Bone marrow (tissue), 2 donors: ENCODE data around the gene PTP4A1.
"Not testable (repeated sequence)": the region's sequence is repeated elsewhere in the genome, so short reads cannot be mapped to it uniquely, and the experiment has no call there.

Experiments
- DNase-seq, 2 donors: peaks; one replicate each; lab custom pipeline; 2025; lab: John Stamatoyannopoulos, UW

PTP4A1 gene

GRCh38 chr6:63572044-63572746 is at the start of gene PTP4A1, which contains the start of gene LOC128125822:
PTP4A1 (plus strand) TSS chr6:63572480; CDS start chr6:63576881, 4,401 bp downstream.
LOC128125822 (plus strand) TSS chr6:63572480.
- peak; percentile 87 to 93 for DNase-seq

- DNase-seq = not testable (repeated sequence)
Observed at GRCh38 chr6:63522911-63523287, 49.4 kb upstream of the PTP4A1 start.

- DNase-seq = no peak
Observed at GRCh38 chr6:63523630-63524029, 48.6 kb upstream of the PTP4A1 start.

- DNase-seq = no peak
Observed at GRCh38 chr6:63525186-63525878, 46.9 kb upstream of the PTP4A1 start.

GRCh38 chr6:63526931-63527330 is 45.3 kb upstream of the PTP4A1 start:
- DNase-seq = no peak

- DNase-seq = no peak
Observed at GRCh38 chr6:63527658-63528514, 44.4 kb upstream of the PTP4A1 start.

- DNase-seq = no peak
Observed at GRCh38 chr6:63529498-63529897, 42.8 kb upstream of the PTP4A1 start.

GRCh38 chr6:63530182-63530581 is 42.1 kb upstream of the PTP4A1 start:
- no peak for DNase-seq

GRCh38 chr6:63530991-63531390 is 41.3 kb upstream of the PTP4A1 start:
- no peak for DNase-seq

GRCh38 chr6:63533026-63533425 is 39.3 kb upstream of the PTP4A1 start:
- DNase-seq = no peak

GRCh38 chr6:63533952-63534351 is 38.3 kb upstream of the PTP4A1 start:
- DNase-seq = no peak

GRCh38 chr6:63537201-63537958 is 34.9 kb upstream of the PTP4A1 start:
- DNase-seq = no peak

- DNase-seq = no peak
Observed at GRCh38 chr6:63537959-63538300, 34.4 kb upstream of the PTP4A1 start.

GRCh38 chr6:63538550-63538949 is 33.7 kb upstream of the PTP4A1 start:
- no peak for DNase-seq

- no peak for DNase-seq
Observed at GRCh38 chr6:63543001-63543400, 29.3 kb upstream of the PTP4A1 start.

GRCh38 chr6:63543982-63544381 is 28.3 kb upstream of the PTP4A1 start:
- DNase-seq = no peak

GRCh38 chr6:63546236-63546635 is 26.0 kb upstream of the PTP4A1 start:
- no peak for DNase-seq

- no peak for DNase-seq
Observed at GRCh38 chr6:63546697-63547096, 25.6 kb upstream of the PTP4A1 start.

GRCh38 chr6:63549076-63549475 is 23.2 kb upstream of the PTP4A1 start:
- no peak for DNase-seq

GRCh38 chr6:63553208-63553607 is 19.1 kb upstream of the PTP4A1 start:
- DNase-seq = no peak

- DNase-seq = no peak
Observed at GRCh38 chr6:63553900-63554299, 18.4 kb upstream of the PTP4A1 start.

- no peak for DNase-seq
Observed at GRCh38 chr6:63554782-63555181, 17.5 kb upstream of the PTP4A1 start.
